CD4-positive, alpha-beta T cell treated with Interleukin-4 for 1 hour (primary cell): ENCODE measurements around the gene CCSER1.
"Not testable (repeated sequence)": the region's sequence is repeated elsewhere in the genome, so short reads cannot be mapped to it uniquely, and the experiment has no call there.

ENCODE experiments used
- DNase-seq, 2 donors: peaks; one replicate each; pipeline ENCODE4 v3.0.0-alpha.2; 2020 to 2022

The CCSER1 gene

GRCh38 chr4:91317434-91317833, 1190.2 kb downstream of the CCSER1 start:
- no peak for DNase-seq

GRCh38 chr4:91319556-91320268, 1192.5 kb downstream of the CCSER1 start:
- no peak for DNase-seq

DNA sequence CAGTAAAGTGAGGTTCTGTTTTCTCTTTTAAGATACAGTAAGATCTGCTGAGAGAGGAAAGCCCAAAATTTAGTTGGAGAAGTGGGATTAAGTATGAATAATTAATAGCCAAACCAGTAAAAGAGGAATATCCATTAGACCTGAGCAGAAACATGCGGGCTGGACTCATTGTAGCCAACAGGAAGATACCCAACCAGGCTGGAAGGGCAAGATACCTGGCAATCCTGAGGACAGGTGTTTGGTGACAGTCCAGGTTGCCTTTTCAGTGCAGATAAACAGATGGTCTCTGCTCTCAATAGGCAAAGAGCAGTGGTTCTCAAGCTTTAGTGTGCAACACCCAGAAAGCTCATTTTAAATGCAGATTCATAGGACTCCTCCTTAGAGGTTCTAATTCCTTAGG, 1195.8 kb downstream of the CCSER1 start:
- DNase-seq, result no peak

- no peak for DNase-seq
These were observed 1198.3 kb downstream of the CCSER1 start for GRCh38 chr4:91325495-91325894.

DNA sequence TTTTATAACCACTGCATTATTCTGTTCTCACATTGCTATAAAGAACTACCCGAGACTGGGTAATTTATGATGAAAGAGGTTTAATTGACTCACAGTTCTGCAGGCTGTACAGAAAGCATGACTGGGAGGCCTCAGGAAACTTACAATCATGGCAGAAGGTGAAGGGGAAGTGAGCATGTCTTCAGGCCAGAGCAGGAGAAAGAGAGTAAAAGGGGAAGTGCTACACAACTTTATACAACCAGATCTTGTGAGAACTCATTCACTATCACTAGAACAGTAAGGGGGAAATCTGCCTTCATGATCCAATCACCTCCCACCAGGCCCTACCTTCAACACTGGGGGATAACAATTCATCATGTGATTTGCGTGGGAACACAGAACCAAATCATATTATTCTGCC, 1199.0 kb downstream of the CCSER1 start:
- not testable (repeated sequence) for DNase-seq

GRCh38 chr4:91330555-91331137, 1203.5 kb downstream of the CCSER1 start:
- DNase-seq, result no peak

DNA sequence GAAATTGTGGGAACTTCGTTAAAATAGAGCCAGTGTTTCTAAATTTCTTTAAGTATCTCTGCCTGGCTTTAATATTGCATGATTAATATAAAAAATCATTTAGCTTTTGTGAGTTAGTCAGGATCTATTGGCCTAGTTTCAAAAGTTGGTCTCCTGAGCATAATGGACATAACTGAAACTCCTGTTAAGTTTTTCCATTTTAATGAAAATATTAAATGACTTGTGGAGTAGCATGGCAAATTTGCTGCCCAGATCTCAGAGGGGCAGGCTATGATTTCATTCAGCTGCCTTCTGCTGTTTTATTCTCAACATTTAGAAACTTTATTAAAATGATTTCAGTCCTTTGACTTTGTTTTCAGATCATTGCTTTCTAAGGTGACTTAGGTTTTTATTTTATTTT, 1213.6 kb downstream of the CCSER1 start:
- DNase-seq, result no peak

DNA sequence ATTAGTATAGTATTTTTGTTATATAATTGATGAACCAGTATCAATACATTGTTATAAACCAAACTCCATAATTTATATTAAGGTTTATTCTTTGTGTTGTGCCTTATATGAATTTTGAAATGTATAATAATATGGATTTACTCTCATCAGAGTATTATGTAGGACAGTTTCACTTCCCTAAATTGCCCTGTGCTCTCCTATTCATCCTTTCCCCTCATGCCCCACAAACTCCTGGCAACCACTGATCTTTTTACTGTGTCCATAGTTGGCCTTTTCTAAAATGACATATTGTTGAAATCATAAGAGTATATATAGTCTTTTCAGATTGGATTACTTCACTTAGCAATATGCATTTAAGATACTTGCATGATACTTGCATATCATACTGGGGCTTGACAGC, 1218.4 kb downstream of the CCSER1 start:
- no peak for DNase-seq

- not testable (repeated sequence) for DNase-seq
These were observed 1229.3 kb downstream of the CCSER1 start for GRCh38 chr4:91356496-91356895.

GRCh38 chr4:91358016-91358415, 1230.8 kb downstream of the CCSER1 start:
- not testable (repeated sequence) for DNase-seq

- DNase-seq, result not testable (repeated sequence)
These were observed 1231.4 kb downstream of the CCSER1 start for GRCh38 chr4:91358621-91359020.

GRCh38 chr4:91359041-91360031, 1232.1 kb downstream of the CCSER1 start:
- DNase-seq, result no peak

- no peak for DNase-seq
These were observed 1234.9 kb downstream of the CCSER1 start for GRCh38 chr4:91362125-91362524.

DNA sequence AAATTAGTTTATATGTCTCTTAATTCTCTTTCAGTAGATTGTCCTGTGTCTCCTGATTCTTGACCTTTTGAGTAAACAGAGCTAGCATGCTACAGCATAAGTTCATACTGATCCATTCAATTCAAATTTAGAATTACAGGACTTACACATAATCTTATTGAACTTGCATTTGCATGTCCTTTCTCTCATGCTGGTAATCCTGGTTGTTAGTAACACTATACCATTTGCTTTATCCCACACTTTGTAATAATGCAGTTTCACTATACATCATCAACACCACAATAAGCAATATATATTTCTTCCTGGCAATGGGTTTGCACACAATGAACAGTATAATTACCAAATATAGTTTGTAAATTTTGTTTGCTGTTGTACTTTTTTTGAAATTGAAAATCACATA, 1239.4 kb downstream of the CCSER1 start:
- no peak for DNase-seq

GRCh38 chr4:91369116-91369515, 1241.9 kb downstream of the CCSER1 start:
- no peak for DNase-seq

DNA sequence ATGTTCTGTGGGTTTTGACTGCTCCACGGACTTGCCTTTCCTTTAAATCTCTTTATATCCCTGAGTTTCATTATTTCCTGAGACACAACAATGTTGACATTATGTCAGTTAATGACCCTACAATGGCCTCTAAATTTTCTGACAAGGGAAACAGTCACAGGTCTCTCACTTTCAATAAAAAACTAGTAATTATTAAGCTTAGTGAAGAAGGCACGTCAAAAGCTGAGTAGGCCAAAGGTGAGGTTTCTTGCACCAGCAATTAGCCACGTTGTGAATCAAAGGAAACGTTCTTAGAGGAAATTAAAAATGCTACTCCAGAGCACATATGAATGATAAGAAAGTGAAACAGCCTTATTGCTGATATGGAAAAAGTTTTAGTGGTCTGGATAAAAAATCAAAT, 1246.4 kb downstream of the CCSER1 start:
- no peak for DNase-seq

DNA sequence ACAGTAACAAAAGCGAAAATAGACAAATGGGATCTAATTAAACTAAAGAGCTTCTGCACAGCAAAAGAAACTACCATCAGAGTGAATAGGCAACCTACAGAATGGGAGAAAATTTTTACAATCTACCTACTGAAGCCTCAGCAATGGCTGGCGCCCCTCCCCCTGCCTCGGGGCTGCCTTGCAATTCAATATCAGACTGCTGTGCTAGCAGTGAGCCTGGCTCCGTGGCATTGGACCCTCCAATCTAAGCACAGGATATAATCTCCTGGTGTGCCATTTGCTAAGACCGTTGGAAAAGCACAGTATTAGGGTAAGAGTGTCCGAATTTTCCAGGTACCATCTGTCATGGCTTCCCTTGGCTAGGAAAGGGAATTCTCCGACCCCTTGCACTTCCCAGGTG, 1278.2 kb downstream of the CCSER1 start:
- DNase-seq, result not testable (repeated sequence)

DNA sequence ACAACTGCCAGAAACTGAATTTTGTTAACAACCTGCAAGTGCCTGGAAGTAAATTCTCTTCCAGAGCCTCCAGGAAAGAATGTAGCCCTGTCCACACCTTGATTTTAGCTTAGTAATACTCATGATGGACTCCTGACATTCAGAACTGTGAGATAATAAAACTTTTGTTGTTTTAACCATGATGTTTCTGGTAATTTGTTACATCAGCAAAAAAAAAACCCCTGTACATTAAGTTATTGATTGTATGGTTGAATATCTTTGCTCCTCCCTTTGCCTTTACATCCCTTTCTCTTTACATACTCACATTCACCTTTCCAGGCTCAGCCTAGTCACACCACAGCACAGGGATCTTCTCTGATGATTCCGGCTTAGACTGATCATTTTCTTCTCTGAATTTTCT, 1294.8 kb downstream of the CCSER1 start:
- no peak for DNase-seq

DNA sequence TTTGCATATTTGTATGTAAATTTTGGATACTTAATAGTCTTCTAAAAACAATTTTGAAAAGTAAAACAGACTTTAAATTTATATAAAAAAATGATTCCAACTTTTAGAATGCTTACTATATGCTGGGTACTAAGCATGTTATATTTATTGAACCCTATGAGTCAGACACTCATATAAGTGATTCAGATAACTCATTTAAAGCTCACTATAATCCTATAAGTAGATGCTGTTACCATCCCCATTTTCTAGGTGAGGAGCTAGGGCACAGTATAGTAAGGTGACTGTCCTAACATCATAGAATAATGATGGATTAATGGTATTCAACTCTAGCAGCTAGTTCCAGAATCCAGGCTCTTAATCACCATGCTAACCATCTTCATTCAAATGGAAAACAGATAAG, 1299.5 kb downstream of the CCSER1 start:
- DNase-seq, result no peak

DNA sequence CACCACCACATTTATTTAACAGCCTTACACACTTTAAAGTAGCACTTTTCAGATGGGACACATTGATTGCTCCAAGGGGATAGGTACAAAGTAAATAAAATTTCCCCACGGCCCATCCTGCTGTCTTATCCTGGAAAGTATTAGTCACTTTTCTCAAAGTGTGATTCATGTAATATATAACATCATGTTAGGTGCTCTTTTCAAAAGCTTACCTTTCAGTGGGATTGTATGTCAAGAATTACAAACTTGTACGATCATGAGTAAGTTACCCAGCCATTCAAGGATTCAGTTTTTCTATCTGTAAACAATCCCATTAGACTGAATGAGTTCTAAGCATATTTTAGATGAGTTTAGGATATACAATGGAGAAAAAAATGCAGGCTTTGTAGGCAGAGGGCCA, 1300.0 kb downstream of the CCSER1 start:
- DNase-seq, result no peak

- DNase-seq, result no peak
These were observed 1307.4 kb downstream of the CCSER1 start for GRCh38 chr4:91434631-91435030.

DNA sequence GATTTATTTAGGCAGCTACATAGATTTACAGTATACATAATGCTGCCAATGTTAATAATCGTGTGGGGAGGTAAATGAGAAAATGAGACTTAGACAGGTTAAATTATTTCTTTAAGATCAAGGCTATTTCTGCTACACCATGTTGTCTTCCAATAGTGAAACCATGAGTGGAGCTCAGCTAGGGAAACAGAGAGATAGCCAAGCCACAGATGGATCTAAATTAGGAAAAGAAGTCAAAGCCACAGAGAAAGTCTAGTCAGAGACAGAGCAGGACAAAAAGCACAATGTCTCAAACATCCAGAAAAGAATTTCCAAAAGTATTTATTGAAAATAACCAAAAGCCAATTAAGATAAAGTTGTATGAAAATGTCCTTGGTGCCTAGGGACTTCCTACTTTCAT, 1309.4 kb downstream of the CCSER1 start:
- DNase-seq, result no peak

DNA sequence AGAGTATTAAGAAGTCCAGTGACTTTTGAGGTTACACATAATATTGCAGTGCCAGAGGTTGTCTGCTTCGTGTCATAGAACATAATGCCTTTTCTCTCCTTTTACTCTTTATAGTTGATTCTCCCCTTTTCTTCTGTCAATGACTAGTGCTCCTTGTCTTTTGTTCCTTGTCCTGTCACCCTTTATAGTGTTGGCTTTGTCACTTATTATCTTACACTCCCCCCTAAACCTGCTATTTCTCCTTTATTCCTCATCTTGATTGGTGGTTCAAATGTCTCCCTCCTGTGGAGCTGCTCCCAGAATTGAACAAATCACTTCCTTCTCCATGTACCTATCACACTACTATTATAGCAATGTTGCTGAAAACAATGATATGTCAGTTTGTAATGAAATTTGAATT, 1320.0 kb downstream of the CCSER1 start:
- DNase-seq, result no peak
